SK-N-SH treated with all-trans-retinoic acid at 6 μM for 48 hours (cell line): ENCODE data around the gene MED7.

ENCODE experiments used
- CSRNP3 ChIP-seq: fragments of 250-450 bp; sonication (Bioruptor Pico); IDR thresholded peaks from 2 replicates; pipeline ENCODE4 v1.5.1; 2021; ENCODE audit warnings: mild to moderate bottlenecking, moderate library complexity
- TCF4 ChIP-seq: fragments of 250-450 bp; sonication (Bioruptor Pico); IDR thresholded peaks from 2 replicates; pipeline ENCODE4 v1.8.0; 2021; ENCODE audit warnings: mild to moderate bottlenecking, moderate library complexity, borderline replicate concordance
- TOX ChIP-seq: fragments of 250-450 bp; sonication (Bioruptor Pico); IDR thresholded peaks from 2 replicates; pipeline ENCODE4 v1.8.0; 2021; ENCODE audit warnings: mild to moderate bottlenecking, moderate library complexity, borderline replicate concordance
- ZFP3 ChIP-seq: fragments of 250-450 bp; sonication (Bioruptor Pico); IDR thresholded peaks from 2 replicates; pipeline ENCODE4 v1.5.0; 2020; ENCODE audit warnings: mild to moderate bottlenecking, moderate library complexity
- ZFP30 ChIP-seq: fragments of 450-650 bp; formaldehyde crosslinking; IDR thresholded peaks from 2 replicates; pipeline ENCODE4 v1.5.0; 2022; ENCODE audit warnings: mild to moderate bottlenecking, moderate library complexity
- TF ChIP-seq, protein P1 (sequence below): fragments of 250-450 bp; sonication (Bioruptor Pico); IDR thresholded peaks from 2 replicates; pipeline ENCODE4 v1.8.0; 2020; ENCODE audit warnings: mild to moderate bottlenecking, moderate library complexity, borderline replicate concordance
- TF ChIP-seq, protein P2 (sequence below): fragments of 250-450 bp; sonication (Bioruptor Pico); IDR thresholded peaks from 2 replicates; pipeline ENCODE4 v1.5.1; 2020; ENCODE audit warnings: low read depth, mild to moderate bottlenecking, moderate library complexity
- TF ChIP-seq, protein P3 (sequence below): fragments of 250-450 bp; sonication (Bioruptor Pico); IDR thresholded peaks from 2 replicates; pipeline ENCODE4 v1.8.0; 2021; ENCODE audit warnings: low read depth, mild to moderate bottlenecking, moderate library complexity, borderline replicate concordance
- TF ChIP-seq, protein P4 (sequence below): fragments of 250-450 bp; sonication (Bioruptor Pico); IDR thresholded peaks from 2 replicates; pipeline ENCODE4 v1.5.0; 2020; ENCODE audit warnings: mild to moderate bottlenecking, moderate library complexity

- no peak for TF ChIP-seq ZFP30
- TF ChIP-seq, protein P1, sequence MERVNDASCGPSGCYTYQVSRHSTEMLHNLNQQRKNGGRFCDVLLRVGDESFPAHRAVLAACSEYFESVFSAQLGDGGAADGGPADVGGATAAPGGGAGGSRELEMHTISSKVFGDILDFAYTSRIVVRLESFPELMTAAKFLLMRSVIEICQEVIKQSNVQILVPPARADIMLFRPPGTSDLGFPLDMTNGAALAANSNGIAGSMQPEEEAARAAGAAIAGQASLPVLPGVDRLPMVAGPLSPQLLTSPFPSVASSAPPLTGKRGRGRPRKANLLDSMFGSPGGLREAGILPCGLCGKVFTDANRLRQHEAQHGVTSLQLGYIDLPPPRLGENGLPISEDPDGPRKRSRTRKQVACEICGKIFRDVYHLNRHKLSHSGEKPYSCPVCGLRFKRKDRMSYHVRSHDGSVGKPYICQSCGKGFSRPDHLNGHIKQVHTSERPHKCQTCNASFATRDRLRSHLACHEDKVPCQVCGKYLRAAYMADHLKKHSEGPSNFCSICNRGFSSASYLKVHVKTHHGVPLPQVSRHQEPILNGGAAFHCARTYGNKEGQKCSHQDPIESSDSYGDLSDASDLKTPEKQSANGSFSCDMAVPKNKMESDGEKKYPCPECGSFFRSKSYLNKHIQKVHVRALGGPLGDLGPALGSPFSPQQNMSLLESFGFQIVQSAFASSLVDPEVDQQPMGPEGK (CRISPR knock-in tag): no peak
- TF ChIP-seq TCF4 (CRISPR knock-in tag): no peak
- TF ChIP-seq CSRNP3 (CRISPR knock-in tag): no peak
- TF ChIP-seq TOX (CRISPR knock-in tag): no peak
- TF ChIP-seq, protein P2, sequence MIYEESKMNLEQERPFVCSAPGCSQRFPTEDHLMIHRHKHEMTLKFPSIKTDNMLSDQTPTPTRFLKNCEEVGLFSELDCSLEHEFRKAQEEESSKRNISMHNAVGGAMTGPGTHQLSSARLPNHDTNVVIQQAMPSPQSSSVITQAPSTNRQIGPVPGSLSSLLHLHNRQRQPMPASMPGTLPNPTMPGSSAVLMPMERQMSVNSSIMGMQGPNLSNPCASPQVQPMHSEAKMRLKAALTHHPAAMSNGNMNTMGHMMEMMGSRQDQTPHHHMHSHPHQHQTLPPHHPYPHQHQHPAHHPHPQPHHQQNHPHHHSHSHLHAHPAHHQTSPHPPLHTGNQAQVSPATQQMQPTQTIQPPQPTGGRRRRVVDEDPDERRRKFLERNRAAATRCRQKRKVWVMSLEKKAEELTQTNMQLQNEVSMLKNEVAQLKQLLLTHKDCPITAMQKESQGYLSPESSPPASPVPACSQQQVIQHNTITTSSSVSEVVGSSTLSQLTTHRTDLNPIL (CRISPR knock-in tag): no peak
- TF ChIP-seq, protein P3, sequence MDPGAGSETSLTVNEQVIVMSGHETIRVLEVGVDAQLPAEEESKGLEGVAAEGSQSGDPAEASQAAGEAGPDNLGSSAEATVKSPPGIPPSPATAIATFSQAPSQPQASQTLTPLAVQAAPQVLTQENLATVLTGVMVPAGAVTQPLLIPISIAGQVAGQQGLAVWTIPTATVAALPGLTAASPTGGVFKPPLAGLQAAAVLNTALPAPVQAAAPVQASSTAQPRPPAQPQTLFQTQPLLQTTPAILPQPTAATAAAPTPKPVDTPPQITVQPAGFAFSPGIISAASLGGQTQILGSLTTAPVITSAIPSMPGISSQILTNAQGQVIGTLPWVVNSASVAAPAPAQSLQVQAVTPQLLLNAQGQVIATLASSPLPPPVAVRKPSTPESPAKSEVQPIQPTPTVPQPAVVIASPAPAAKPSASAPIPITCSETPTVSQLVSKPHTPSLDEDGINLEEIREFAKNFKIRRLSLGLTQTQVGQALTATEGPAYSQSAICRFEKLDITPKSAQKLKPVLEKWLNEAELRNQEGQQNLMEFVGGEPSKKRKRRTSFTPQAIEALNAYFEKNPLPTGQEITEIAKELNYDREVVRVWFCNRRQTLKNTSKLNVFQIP: no peak
- no peak for TF ChIP-seq ZFP3
- TF ChIP-seq, protein P4, sequence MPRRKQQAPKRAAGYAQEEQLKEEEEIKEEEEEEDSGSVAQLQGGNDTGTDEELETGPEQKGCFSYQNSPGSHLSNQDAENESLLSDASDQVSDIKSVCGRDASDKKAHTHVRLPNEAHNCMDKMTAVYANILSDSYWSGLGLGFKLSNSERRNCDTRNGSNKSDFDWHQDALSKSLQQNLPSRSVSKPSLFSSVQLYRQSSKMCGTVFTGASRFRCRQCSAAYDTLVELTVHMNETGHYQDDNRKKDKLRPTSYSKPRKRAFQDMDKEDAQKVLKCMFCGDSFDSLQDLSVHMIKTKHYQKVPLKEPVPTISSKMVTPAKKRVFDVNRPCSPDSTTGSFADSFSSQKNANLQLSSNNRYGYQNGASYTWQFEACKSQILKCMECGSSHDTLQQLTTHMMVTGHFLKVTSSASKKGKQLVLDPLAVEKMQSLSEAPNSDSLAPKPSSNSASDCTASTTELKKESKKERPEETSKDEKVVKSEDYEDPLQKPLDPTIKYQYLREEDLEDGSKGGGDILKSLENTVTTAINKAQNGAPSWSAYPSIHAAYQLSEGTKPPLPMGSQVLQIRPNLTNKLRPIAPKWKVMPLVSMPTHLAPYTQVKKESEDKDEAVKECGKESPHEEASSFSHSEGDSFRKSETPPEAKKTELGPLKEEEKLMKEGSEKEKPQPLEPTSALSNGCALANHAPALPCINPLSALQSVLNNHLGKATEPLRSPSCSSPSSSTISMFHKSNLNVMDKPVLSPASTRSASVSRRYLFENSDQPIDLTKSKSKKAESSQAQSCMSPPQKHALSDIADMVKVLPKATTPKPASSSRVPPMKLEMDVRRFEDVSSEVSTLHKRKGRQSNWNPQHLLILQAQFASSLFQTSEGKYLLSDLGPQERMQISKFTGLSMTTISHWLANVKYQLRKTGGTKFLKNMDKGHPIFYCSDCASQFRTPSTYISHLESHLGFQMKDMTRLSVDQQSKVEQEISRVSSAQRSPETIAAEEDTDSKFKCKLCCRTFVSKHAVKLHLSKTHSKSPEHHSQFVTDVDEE (CRISPR knock-in tag): no peak
These were observed 8.3 kb upstream of the MED7 start for GRCh38 chr5:157150995-157151394.
